Vagina (tissue), 2 donors: ENCODE results near the gene MRPS10.

Source experiments
- POLR2A ChIP-seq, 2 donors: fragments of 450-650 bp; IDR thresholded peaks; one replicate each; pipeline ENCODE4 v1.6.1; 2017; ENCODE audit warnings: antibody characterized with exemption in 2 of 2, mild to moderate bottlenecking in 2 of 2, moderate library complexity in 2 of 2
- POLR2AphosphoS5 ChIP-seq, 2 donors: sonication (generic); formaldehyde crosslinking; IDR thresholded peaks; one replicate each; pipeline ENCODE4 v1.9.0; 2017; ENCODE audit warnings: antibody characterized with exemption in 2 of 2, mild to moderate bottlenecking in 2 of 2, low read depth in 1 of 2; ENCODE audit not compliant: insufficient read depth in 1 of 2
- TF ChIP-seq, protein P1 (sequence below), 3 experiments: fragments of 450-650 bp in 2 of 3; fragments of 200-600 bp in 1 of 3; sonication (generic) in 1 of 3; IDR thresholded peaks; one replicate each; pipeline ENCODE4 v1.5.1; 2017 to 2019; ENCODE audit warnings: antibody characterized with exemption in 3 of 3, mild to moderate bottlenecking in 2 of 3, moderate library complexity in 2 of 3

- TF ChIP-seq, protein P1, sequence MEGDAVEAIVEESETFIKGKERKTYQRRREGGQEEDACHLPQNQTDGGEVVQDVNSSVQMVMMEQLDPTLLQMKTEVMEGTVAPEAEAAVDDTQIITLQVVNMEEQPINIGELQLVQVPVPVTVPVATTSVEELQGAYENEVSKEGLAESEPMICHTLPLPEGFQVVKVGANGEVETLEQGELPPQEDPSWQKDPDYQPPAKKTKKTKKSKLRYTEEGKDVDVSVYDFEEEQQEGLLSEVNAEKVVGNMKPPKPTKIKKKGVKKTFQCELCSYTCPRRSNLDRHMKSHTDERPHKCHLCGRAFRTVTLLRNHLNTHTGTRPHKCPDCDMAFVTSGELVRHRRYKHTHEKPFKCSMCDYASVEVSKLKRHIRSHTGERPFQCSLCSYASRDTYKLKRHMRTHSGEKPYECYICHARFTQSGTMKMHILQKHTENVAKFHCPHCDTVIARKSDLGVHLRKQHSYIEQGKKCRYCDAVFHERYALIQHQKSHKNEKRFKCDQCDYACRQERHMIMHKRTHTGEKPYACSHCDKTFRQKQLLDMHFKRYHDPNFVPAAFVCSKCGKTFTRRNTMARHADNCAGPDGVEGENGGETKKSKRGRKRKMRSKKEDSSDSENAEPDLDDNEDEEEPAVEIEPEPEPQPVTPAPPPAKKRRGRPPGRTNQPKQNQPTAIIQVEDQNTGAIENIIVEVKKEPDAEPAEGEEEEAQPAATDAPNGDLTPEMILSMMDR (IDR thresholded peaks at IDR 0.05): no peak
- TF ChIP-seq POLR2AphosphoS5 (IDR thresholded peaks at IDR 0.05; ENCODE audit: insufficient read depth in 1 of 2, low read depth in 1 of 2) (peak in 1 of 2 donors; percentile 47), POLR2A (IDR thresholded peaks at IDR 0.05) (no peak)
These were observed 9.0 kb upstream of the MRPS10 start for GRCh38 chr6:42226645-42227143.
